Activated T-cell treated with anti-CD3 and anti-CD28 coated beads, Interleukin-2, amount 50 U/mL, for 1 hour (primary cell): ENCODE data around the gene GID8.

Experiments
- DNase-seq: peaks from one replicate; pipeline ENCODE4 v3.0.0-alpha.2; 2020

The GID8 gene

DNA sequence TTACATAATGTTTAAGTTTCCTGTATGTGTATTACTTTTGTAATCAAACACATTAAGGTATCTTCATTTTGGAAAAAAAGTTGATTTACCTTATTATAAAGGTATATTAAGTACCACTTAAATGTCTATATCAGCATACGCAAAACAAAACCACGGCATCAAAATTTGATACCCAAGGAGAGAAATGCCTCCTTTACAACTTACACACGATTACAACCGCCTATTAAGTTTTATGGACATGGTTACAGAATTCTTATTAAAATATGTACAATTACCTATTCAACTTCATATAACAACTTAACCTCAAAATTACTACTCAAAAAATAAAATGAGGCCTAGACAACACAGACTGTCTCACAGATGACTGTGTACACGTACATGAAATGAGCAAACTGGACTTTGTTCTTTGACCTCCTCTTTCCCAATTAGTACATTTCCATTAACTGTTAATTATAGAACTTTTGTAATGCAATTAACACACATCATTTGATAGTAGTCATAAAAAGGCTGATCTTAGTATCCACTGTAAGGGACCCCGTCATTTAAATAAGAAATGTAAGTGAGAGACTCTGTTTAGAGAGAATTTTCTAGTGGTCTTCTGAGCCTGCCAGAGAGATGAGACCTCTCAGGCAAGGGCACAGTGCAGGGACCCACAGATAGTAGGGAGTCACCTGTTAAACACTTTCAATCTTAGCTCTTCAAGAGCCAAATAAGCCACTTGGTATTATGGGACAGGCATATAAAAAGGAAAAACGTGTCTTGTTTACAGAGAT, 14.1 kb upstream of the GID8 start:
- DNase-seq = no peak

DNA sequence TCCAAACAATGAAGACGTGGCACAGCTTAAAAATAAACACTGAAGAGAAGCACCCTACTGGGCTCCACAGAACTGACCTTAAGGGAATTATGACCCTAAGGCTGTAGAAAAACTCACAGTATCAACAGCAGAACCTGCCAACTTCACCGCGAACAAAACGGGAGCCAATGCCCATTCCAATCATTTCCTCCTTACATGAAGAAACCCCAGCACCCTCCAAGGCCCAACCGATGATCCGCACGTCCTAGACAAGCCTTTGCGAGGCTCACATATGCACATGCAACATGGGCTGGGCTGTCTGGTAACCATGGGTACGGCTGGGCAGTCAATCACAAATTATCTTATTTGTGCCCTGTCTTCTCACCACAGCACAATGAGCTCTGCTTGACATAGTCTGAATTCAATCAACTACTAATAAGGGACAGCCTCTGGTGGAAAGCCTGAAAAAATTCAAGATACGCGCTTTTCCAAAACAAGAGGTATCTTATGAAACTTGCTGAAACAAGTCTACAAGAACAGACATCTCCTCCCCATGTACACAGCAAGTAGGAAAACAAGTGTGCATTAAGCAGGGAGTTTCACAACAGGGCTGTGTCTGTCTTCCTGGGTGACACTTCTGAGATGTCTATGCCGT, 13.4 kb upstream of the GID8 start:
- DNase-seq = peak; percentile 39

GRCh38 chr20:62925076-62925419, 12.9 kb upstream of the GID8 start:
- no peak for DNase-seq

DNA sequence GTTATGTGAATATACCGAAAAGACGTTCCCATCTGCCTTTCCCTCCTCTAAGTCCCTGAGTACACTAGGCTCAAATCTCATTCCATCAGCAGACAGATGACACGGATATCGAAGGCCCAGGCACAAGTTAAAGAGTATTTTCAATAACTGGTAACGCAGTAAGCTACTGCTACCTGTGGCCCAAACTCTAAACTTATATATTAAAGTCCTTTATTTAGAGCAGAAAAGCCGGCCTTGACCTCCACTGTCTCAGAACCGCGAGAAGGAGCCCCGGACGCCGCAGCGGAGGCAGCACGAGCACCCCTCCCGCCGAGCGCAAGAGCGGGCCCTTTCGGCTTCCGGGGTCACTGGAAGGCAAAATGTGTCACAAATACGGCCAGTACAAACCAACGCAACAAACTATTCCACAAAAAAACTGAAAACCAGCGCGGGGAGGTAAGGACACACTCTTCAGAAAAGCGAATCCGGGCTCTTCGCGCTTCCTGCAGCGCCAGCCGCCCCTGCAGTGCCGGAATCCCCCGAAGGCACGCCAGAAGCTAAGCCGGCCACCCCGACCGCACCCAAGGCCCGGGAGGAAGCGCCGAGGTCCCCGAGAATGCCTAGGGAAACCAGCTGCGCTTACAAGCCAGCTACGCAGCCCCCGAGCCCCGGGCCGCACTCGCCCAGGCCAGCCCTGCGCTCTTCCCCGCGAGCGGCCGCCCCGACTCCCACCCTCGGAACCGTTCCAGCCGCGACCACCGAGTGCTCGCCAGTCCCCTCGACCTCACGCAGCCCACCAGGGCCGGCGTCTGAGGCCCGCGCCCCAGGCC, 12.3 kb upstream of the GID8 start:
- DNase-seq = peak; percentile 57

GRCh38 chr20:62926229-62927127, 11.5 kb upstream of the GID8 start, which contains the start of gene DIDO1:
Gene DIDO1, minus strand, starts transcription at chr20:62926505.
- peak; percentile 90 for DNase-seq

GRCh38 chr20:62927128-62927705, 10.7 kb upstream of the GID8 start:
- no peak for DNase-seq

DNA sequence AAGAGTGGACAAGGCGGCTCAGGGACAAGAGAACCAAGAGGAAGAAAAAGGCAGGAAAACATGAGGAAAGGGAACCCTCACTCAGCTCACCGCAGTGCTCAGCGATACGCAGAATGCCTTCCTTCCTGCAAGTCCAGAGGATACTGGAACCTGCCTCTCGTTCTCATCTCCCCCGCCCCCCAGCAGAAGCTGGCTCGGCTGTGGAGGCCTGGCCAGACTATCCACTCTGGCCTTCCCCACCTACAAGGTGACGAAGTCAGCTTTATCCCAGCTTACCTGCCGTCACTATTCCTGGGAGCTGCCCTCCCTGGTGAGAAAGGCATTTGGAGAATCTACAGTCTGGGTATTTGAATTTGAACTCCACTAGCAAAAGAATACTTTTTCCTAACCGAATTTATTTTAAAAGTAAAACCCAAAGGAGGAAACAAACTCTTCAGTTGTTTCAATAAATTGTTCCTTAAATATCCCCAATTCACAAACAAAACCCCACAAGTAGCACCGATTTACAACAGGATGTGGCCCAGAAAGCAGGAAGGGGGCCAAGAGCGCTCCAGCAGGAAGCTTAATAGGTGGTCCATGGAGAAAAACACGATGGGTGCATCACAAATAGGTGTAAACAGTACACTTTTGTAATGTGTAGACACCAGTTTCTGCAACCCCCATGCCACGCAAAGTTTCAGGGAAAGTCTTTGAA, 9.6 kb upstream of the GID8 start:
- DNase-seq = no peak

DNA sequence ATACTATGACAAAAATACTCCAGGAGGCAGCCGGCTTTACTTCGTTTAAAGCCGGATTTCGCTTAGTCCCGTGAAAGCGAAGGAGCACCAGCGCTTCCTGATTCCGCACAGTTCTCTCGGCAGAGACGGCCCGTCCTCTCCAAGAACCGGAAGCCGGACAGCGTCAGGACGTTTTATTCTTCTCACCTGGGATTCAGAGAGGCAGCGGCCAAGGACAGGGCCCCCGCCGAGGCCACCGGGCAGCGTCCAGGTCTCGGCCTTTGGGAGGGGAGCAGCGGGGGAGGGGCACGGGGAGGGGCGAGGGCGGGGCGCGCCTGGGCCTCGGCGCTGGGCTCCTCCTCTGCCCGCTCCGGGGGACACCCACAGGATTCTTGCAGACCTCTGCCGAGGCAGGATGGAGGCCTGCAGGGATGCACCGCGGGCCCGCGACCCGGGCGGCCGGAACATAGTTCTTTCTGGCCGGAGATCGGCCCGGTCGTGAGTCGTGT, 8.9 kb upstream of the GID8 start:
- DNase-seq = peak; percentile 72

DNA sequence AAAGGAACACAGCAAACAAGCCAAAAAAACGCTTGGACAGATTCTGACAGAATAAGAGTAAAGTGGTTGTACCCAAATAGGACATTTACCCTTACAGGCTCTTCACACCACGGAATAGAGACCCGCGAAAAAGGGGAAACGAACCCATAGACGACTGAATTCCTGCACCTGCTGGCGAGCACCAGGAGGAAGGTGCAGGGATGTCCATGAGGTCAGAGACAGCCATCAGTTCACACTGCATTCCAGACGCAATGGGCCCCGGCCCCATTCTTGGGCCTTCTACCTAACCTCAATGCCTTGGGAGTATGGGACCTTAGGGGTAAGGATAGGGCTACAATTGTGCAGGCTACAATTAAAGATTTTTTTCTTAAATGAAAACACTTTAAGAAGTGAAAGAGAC, 6.5 kb upstream of the GID8 start:
- DNase-seq = no peak

GRCh38 chr20:62933966-62934365, 4.0 kb upstream of the GID8 start:
- DNase-seq = no peak

- no peak for DNase-seq
Observed at GRCh38 chr20:62935204-62935967, 2.6 kb upstream of the GID8 start.

- DNase-seq = no peak
Observed at GRCh38 chr20:62935968-62936585, 1.9 kb upstream of the GID8 start.

DNA sequence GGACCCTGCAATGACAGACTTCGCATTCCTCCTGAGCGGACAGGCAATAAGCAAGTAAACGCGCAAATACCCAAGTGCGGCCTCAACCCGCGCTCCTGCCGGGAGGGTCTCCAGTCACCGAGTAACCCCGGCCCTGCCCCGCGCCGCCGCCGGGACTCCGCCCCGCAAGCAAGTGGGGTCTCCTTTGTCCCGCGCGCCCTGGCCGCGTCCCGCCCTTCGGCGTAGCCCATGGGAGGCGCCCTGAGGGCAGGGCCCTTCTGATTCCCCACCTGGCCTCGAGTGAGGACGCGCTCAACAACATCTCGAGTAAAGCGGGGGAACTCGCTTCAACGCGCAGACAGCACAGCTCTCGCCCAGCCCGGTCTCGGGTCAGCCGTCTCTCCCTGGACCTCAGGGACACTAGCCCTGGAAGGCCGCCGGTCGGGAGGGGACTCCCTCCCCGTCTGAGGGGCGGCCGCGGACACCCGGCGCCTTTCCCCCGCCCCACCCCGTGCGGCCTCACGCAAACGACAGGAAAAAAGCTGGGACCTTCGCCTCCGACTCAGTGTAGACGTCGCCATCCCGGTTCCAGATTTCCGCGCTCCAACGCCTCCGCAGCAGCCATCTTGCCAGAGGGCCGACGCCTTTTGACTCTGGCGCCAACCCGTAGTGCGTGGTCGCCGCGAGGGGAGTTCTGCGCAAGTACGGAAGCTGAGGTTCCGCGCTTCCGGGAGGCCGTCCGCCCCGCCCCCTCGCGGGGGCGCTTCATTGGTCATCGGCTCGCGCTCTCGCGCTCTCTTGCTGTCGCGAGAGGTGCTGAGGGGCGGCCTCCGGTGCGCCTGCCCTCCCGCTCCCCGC, 461 bp upstream of the GID8 start:
- peak; percentile 97 for DNase-seq

- DNase-seq = no peak
Observed at GRCh38 chr20:62940875-62941274, 2.9 kb downstream of the GID8 start.

DNA sequence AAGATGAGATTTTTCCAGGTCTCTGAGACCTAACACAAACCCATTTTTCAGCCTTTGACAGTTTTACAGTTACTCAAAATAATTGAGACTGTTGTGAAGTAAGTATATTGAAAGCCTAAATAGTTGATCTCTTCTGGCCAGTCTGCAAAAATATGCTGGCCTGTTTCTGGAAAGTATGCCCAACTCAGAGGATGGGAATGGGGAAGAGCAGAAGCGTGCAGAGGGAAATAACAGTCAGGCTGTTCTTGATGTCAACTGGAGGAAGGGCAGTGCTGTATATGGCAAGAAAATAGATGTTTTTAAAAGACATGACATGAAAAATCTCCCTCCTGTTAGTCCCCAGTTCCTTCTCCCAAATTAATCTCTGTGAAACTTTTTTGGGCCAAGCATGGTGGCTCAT, 3.8 kb downstream of the GID8 start:
- no peak for DNase-seq

DNA sequence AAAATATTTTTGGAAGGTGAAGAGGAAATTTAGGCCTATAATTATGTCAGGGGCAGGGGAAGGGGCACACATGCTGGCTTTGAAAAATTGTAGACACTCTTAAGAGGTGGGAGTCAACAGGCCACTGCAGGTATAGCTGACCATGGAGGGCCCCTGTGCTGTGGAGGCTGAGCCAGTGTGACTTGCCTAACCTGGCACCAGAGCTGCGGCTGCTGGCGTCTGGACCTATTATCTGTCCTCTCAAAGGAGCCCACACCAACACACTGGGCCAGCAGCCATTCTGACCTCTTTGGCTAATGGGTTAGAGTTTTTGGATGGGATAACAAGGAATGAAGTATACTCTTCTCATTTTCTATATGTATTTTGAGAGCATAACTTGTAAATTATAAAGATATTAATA, 4.5 kb downstream of the GID8 start:
- DNase-seq = no peak

- no peak for DNase-seq
Observed at GRCh38 chr20:62943396-62943795, 5.4 kb downstream of the GID8 start.

DNA sequence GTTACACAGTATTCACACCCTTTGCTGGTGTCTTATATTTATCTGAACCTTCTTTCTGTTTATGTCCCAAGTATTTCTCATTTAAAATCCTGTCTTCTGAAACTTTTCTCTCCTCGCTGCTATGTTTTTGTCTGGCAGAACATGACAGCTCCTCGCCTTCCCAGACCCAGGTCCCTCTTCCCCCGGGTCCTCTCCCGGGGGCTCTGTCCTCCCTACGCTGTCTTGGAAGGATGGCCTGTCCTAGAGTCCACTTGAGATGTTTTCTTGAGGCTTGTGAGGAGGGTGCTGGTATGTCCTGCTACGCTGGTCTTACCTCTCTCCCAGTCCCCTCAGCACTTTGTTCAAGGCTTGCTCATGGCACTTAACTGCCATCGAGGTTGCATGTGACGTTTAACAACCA, 6.2 kb downstream of the GID8 start:
- DNase-seq = no peak

DNA sequence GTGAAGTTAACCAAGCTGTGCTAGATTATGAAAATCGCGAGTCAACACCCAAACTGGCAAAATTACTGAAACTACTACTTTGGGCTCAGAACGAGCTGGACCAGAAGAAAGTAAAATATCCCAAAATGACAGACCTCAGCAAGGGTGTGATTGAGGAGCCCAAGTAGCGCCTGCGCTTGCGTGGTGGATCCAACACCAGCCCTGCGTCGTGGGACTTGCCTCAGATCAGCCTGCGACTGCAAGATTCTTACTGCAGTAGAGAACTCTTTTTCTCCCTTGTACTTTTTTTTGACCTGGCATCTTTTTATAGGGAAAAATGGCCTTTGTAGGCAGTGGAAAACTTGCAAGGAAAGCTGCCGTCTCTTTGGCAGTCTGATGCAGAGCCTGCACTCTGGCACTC, 6.8 kb downstream of the GID8 start:
- no peak for DNase-seq
